Mesendoderm (in vitro differentiated cells): ENCODE data around the gene PTGER1.
"Not testable (repeated sequence)": the region's sequence is repeated elsewhere in the genome, so short reads cannot be mapped to it uniquely, and the experiment has no call there.

Experiments
- DNase-seq: peaks from one replicate; pipeline ENCODE4 v3.0.0; 2013
- H2AK5ac ChIP-seq: 2 replicates; pipeline ENCODE4 v1.6.1; 2013; ENCODE audit warnings: low read length, inconsistent platforms
- H2BK120ac ChIP-seq: 2 replicates; pipeline ENCODE4 v1.6.1; 2013; ENCODE audit warnings: low read depth, mild to moderate bottlenecking, low read length, moderate library complexity, mixed read lengths
- H2BK15ac ChIP-seq: replicated peaks from 2 replicates; pipeline ENCODE4 v1.6.1; 2013; ENCODE audit warnings: low read depth, mild to moderate bottlenecking, moderate library complexity
- H2BK5ac ChIP-seq: 2 replicates; pipeline ENCODE4 v1.6.1; 2013; ENCODE audit warnings: low read length, inconsistent platforms
- H3K18ac ChIP-seq: 2 replicates; pipeline ENCODE4 v1.6.1; 2013; ENCODE audit warnings: mild to moderate bottlenecking, low read length, mixed read lengths
- H3K23ac ChIP-seq: one replicate; pipeline ENCODE4 v1.6.1; 2013; ENCODE audit warnings: low read length
- H3K27ac ChIP-seq: 2 replicates; pipeline ENCODE4 v1.5.1; 2013; ENCODE audit warnings: low read depth, mild to moderate bottlenecking, inconsistent platforms, low read length, moderate library complexity
- H3K27me3 ChIP-seq: 2 replicates; pipeline ENCODE4 v1.6.1; 2013; ENCODE audit warnings: low read length, control low read depth, mild to moderate bottlenecking, inconsistent platforms; ENCODE audit not compliant: insufficient read depth, poor library complexity
- H3K36me3 ChIP-seq: 2 replicates; pipeline ENCODE4 v1.6.1; 2013; ENCODE audit warnings: low read length, inconsistent platforms; ENCODE audit not compliant: control insufficient read depth, insufficient read depth
- H3K4ac ChIP-seq: one replicate; pipeline ENCODE4 v1.6.1; 2013; ENCODE audit warnings: low read depth, mild to moderate bottlenecking, low read length, moderate library complexity
- H3K4me1 ChIP-seq: 2 replicates; pipeline ENCODE4 v1.6.1; 2013; ENCODE audit warnings: low read depth, low read length, inconsistent platforms; ENCODE audit not compliant: control insufficient read depth
- H3K4me2 ChIP-seq: 2 replicates; pipeline ENCODE4 v1.6.1; 2013; ENCODE audit warnings: low read length
- H3K4me3 ChIP-seq: 2 replicates; pipeline ENCODE4 v1.5.1; 2013; ENCODE audit warnings: mild to moderate bottlenecking, low read length
- H3K56ac ChIP-seq: one replicate; pipeline ENCODE4 v1.6.1; 2013; ENCODE audit warnings: low read length
- H3K79me1 ChIP-seq: 2 replicates; pipeline ENCODE4 v1.6.1; 2013; ENCODE audit warnings: low read length, inconsistent platforms
- H3K79me2 ChIP-seq: 2 replicates; pipeline ENCODE4 v1.6.1; 2013; ENCODE audit warnings: mild to moderate bottlenecking, low read length; ENCODE audit not compliant: control insufficient read depth, insufficient read depth
- H3K9ac ChIP-seq: 2 replicates; pipeline ENCODE4 v1.6.1; 2013; ENCODE audit warnings: low read length, inconsistent platforms
- H4K5ac ChIP-seq: one replicate; pipeline ENCODE4 v1.6.1; 2013; ENCODE audit warnings: low read length
- H4K8ac ChIP-seq: one replicate; pipeline ENCODE4 v1.6.1; 2013; ENCODE audit warnings: low read depth, mild to moderate bottlenecking, control low read depth, low read length, moderate library complexity
- WGBS: extraction: QIAGEN DNeasy Blood & Tissue Kit; methylation state at CpG from one replicate; pipeline ENCODE4 v1.1.7; 2013; ENCODE audit warnings: low lambda C conversion rate, missing lambda C conversion rate; ENCODE audit not compliant: insufficient coverage; ENCODE audit errors: extremely low coverage; 5-methylcytosine and 5-hydroxymethylcytosine counted together

PTGER1 gene

DNA sequence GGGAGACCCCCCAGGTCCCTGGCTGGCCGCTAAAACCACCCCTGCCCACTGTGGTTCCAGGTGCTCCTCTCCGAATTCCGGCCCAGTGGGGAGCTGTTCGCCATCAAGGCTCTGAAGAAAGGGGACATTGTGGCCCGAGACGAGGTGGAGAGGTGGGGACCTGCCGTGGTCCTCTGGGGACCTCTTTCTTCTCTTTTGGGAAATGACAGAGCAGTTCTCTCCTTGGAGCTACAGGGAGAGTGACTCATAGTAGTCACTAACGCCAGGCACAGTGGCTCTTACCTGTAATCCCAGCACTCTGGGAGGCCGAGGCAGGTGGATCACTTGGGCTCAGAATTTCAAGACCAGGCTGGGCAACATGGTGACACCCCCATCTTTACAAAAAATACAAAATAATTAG lies 7.3 kb downstream of the PTGER1 start:
- Histone ChIP-seq H4K5ac (no peak overlapping the region), H3K27ac (no peak overlapping the region), H3K9ac (no peak overlapping the region), H3K23ac (no peak overlapping the region), H3K36me3 (no peaks in the 10 kb centered on the region), H3K79me2 (no peaks in the 10 kb centered on the region), H3K4me3 (no peak overlapping the region), H2BK120ac (no peak overlapping the region), H3K18ac (no peak overlapping the region), H4K8ac (no peak overlapping the region), H2BK15ac (no peak overlapping the region), H3K79me1 (no peaks in the 10 kb centered on the region), H3K4me2 (no peak overlapping the region), H2BK5ac (no peak overlapping the region), H3K56ac (no peak overlapping the region), H3K4ac (no peak overlapping the region), H2AK5ac (no peak overlapping the region), H3K4me1 (no peaks in the 10 kb centered on the region), H3K27me3 (no peaks in the 10 kb centered on the region)
- DNase-seq = peak; percentile 66
- WGBS = no CpG with 5 or more reads among the region's 9 CpGs

DNA sequence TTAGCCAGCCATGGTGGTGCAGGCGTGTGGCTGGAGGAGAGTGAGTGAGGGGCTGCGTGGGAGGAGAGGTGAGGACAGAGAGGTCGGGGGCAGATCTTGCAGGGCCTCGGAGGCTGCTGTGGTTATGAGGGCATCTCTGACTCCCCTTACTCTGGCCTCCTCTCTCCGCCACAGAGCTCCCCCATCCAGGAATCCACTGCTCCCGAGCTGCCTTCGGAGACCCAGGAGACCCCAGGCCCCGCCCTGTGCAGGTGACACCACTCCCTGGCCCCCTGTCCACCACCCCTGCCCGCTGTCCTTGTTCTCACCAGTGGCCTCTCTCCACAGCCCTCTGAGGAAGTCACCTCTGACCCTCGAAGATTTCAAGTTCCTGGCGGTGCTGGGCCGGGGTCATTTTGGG lies 7.8 kb downstream of the PTGER1 start:
- Histone ChIP-seq H3K4me2 (no peak overlapping the region), H2BK5ac (no peak overlapping the region), H3K9ac (no peak overlapping the region), H2BK120ac (no peak overlapping the region), H4K8ac (no peak overlapping the region), H2AK5ac (no peak overlapping the region), H2BK15ac (no peak overlapping the region), H3K56ac (no peak overlapping the region), H3K27ac (no peak overlapping the region), H3K18ac (no peak overlapping the region), H3K27me3 (no peaks in the 10 kb centered on the region), H3K4ac (no peak overlapping the region), H3K4me3 (no peak overlapping the region), H3K79me1 (no peaks in the 10 kb centered on the region), H3K79me2 (no peaks in the 10 kb centered on the region), H3K23ac (no peak overlapping the region), H3K36me3 (no peaks in the 10 kb centered on the region), H3K4me1 (no peaks in the 10 kb centered on the region), H4K5ac (no peak overlapping the region)
- DNase-seq = no peak
- WGBS = no CpG with 5 or more reads among the region's 12 CpGs

DNA sequence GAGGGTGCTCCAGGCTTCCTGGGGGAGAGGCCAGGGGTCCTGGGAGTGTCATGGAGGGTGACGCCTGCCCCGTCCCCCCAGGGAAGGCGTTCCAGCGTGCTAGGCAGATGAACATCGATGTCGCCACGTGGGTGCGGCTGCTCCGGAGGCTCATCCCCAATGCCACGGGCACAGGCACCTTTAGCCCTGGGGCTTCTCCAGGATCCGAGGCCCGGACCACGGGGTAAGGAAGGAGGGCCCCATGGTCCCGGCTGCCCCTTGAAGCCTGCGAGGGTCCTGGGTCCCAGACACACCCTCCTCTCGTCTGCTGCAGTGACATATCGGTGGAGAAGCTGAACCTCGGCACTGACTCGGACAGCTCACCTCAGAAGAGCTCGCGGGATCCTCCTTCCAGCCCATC lies 11.4 kb downstream of the PTGER1 start:
- H3K36me3 ChIP-seq = no peaks in the 10 kb centered on the region
- H3K4me2 ChIP-seq = no peak overlapping the region
- no peak overlapping the region for H4K8ac ChIP-seq
- H2BK5ac ChIP-seq = no peak overlapping the region
- H3K27ac ChIP-seq = no peak overlapping the region
- no peak overlapping the region for H2BK120ac ChIP-seq
- no peak for DNase-seq
- no peak overlapping the region for H4K5ac ChIP-seq
- no peak overlapping the region for H2AK5ac ChIP-seq
- H3K4me1 ChIP-seq = no peaks in the 10 kb centered on the region
- H3K18ac ChIP-seq = no peak overlapping the region
- H3K27me3 ChIP-seq = no peaks in the 10 kb centered on the region
- no peak overlapping the region for H3K4ac ChIP-seq
- no peaks in the 10 kb centered on the region for H3K79me1 ChIP-seq
- H3K79me2 ChIP-seq = no peaks in the 10 kb centered on the region
- H3K9ac ChIP-seq = no peak overlapping the region
- no peak overlapping the region for H2BK15ac ChIP-seq
- H3K23ac ChIP-seq = no peak overlapping the region
- no peak overlapping the region for H3K4me3 ChIP-seq
- no CpG with 5 or more reads among the region's 21 CpGs for WGBS
- no peak overlapping the region for H3K56ac ChIP-seq

DNA sequence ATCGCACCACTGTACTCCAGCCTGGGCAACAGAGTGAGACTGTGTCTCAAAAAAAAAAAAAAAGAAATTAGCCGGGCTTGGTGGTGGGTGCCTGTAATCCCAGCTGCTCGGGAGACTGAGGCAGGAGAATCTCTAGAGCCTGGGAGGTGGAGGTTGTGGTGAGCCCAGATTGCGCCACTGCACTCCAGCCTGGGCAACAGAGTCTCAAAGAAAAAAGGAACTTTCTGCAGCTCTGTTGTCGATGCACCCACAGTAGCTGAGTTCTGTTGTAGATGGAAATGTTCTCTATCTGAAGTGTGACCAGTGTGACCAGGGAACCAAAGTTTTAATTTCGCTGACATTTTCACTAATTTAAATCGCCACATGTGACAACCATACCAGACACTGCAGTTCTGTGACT lies 12.8 kb downstream of the PTGER1 start:
- H3K56ac ChIP-seq, H3K79me1 ChIP-seq, H3K27me3 ChIP-seq, H3K4me2 ChIP-seq, H4K5ac ChIP-seq, H3K4ac ChIP-seq, H3K36me3 ChIP-seq, H3K4me3 ChIP-seq, H3K27ac ChIP-seq, DNase-seq, H4K8ac ChIP-seq, H2AK5ac ChIP-seq, H3K79me2 ChIP-seq, H3K23ac ChIP-seq, H3K9ac ChIP-seq, H2BK120ac ChIP-seq, H3K18ac ChIP-seq, H2BK5ac ChIP-seq, H3K4me1 ChIP-seq, H2BK15ac ChIP-seq: not testable (repeated sequence)
- WGBS = no CpG with 5 or more reads among the region's 7 CpGs

DNA sequence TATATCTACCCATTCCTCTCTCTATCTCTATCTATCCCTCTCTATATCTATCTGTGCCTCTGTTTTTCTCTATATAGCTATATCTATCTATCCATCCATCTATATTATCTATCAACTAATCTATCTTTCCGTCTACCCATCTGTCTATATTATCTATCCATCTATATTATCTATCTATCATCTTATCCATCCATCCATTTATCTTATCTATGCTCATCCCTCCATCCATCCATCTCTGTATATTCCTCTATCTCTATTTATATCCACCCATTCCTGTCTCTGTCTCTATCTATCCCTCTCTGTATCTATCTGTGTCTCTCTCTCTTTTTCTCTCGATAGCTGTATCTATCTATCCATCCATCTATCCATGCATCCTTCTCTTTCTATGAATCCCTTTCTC lies 14.2 kb downstream of the PTGER1 start:
- H3K36me3 ChIP-seq = no peaks in the 10 kb centered on the region
- no peak overlapping the region for H4K5ac ChIP-seq
- H3K4me2 ChIP-seq = no peak overlapping the region
- no peak overlapping the region for H3K4me3 ChIP-seq
- H3K4me1 ChIP-seq = no peaks in the 10 kb centered on the region
- H3K27me3 ChIP-seq = no peaks in the 10 kb centered on the region
- no peak overlapping the region for H3K23ac ChIP-seq
- DNase-seq = no peak
- H3K18ac ChIP-seq = no peak overlapping the region
- no peak overlapping the region for H3K9ac ChIP-seq
- H3K79me2 ChIP-seq = no peaks in the 10 kb centered on the region
- H4K8ac ChIP-seq = no peak overlapping the region
- no peaks in the 10 kb centered on the region for H3K79me1 ChIP-seq
- no peak overlapping the region for H3K4ac ChIP-seq
- H2AK5ac ChIP-seq = no peak overlapping the region
- no peak overlapping the region for H3K27ac ChIP-seq
- no peak overlapping the region for H2BK120ac ChIP-seq
- WGBS = 100% methylated on average over 1 of the region's 2 CpGs
- H3K56ac ChIP-seq = no peak overlapping the region
- H2BK15ac ChIP-seq = no peak overlapping the region
- no peak overlapping the region for H2BK5ac ChIP-seq

DNA sequence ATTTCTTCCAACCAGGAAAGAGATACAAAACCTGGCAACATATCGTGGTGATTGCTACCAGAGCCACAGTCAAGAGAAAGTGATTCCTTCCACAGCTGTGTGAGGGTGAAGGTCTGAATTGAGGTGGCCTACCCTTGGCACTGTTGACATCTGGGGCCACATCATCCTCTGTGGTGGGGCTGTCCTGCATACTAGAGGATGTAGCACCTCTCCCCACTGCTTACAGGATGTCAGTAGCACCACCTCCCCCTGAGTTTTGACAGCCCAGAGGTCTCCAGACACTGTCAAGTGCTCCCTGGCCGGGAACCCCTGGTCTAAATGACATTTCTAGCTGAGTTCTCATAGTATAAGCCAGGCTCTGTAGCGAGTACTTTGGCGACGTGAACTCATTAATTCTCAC lies 15.5 kb downstream of the PTGER1 start:
- Histone ChIP-seq H3K4ac (no peak overlapping the region), H4K8ac (no peak overlapping the region), H2AK5ac (no peak overlapping the region), H2BK120ac (no peak overlapping the region), H3K27me3 (no peaks in the 10 kb centered on the region), H3K18ac (no peak overlapping the region), H3K4me2 (no peak overlapping the region), H2BK15ac (no peak overlapping the region), H3K4me1 (no peaks in the 10 kb centered on the region), H4K5ac (no peak overlapping the region), H3K36me3 (no peaks in the 10 kb centered on the region), H3K27ac (no peak overlapping the region), H3K23ac (no peak overlapping the region), H3K79me1 (no peaks in the 10 kb centered on the region), H3K56ac (no peak overlapping the region), H3K9ac (no peak overlapping the region), H3K79me2 (no peaks in the 10 kb centered on the region), H3K4me3 (no peak overlapping the region), H2BK5ac (no peak overlapping the region)
- no peak for DNase-seq
- WGBS = no CpG with 5 or more reads among the region's 5 CpGs
